H1 (cell line): Measurements from ENCODE around the gene UBAC1. TPM values are rescaled to one million over a fixed set of nuclear protein-coding genes. Genes with fewer than 3 reads are reported as not detected.

Experiments
- ATF2 ChIP-seq: IDR thresholded peaks from 2 replicates; pipeline ENCODE4 v1.6.1; 2012; ENCODE audit warnings: low read length, inconsistent platforms
- CHD2 ChIP-seq: IDR thresholded peaks from 2 replicates; pipeline ENCODE4 v1.6.1; 2012; ENCODE audit warnings: low read length, improper control_type of control experiment
- CREB1 ChIP-seq: IDR thresholded peaks from 2 replicates; pipeline ENCODE4 v1.6.1; 2012; ENCODE audit warnings: inconsistent platforms
- MAX ChIP-seq: IDR thresholded peaks from 2 replicates; pipeline ENCODE4 v1.6.1; 2012; ENCODE audit warnings: inconsistent platforms
- SIX5 ChIP-seq: IDR thresholded peaks from 2 replicates; pipeline ENCODE4 v1.6.1; 2011; ENCODE audit warnings: mild to moderate bottlenecking, low read depth, low read length
- polyA plus RNA-seq, 7 experiments: library from polyadenylated mRNA; depleted of rRNA in 3 of 7; stranded (reverse) in 5 of 7; unstranded in 2 of 7; fragments of >200 nt in 5 of 7; fragments of 200-250 nt in 2 of 7; gene quantifications; 1 replicate in 5 of 7; 2 replicates in 1 of 7; 4 replicates in 1 of 7; pipeline versions ENCODE4 v1.2.1 to v1.2.3, GENCODE V29; 2011 to 2013; ENCODE audit warnings: missing spikeins in 2 of 7, mixed read lengths in 2 of 7
- total RNA-seq: library from RNA; stranded (reverse); fragmentation: NEBNext Ultra II Directional; extraction: Animal tissue kit (Norgen Biotek cat#: 25700); gene quantifications from 2 replicates; pipeline ENCODE4 v1.2.1, GENCODE V29; 2021

Gene UBAC1
- total and polyA plus RNA-seq, 2 of the 8 experiments (the other 6 are each of a cell fraction or from before 2014, with no cell fraction given) = 59.3 to 85.2 TPM

- TF ChIP-seq SIX5 = no peak
- TF ChIP-seq CHD2 = 0 out of 2 replicates have a peak, but pooled peaks have one; percentile 38
- TF ChIP-seq CREB1 = peak; percentile 63; the same call in 1 of the 2 replicates
- peak; percentile 94 for TF ChIP-seq MAX
- TF ChIP-seq ATF2 = peak; percentile 77; the same call in 1 of the 2 replicates
Measured at GRCh38 chr9:135971892-135972291, 10.7 kb upstream of the UBAC1 start (continued).
